ENCODE results near the gene ADAMTSL5. TPM values are rescaled to one million over a fixed set of nuclear protein-coding genes. Genes with fewer than 3 reads are reported as not detected.

Gene ADAMTSL5
- total and polyA plus RNA-seq, 9 of the 15 experiments (the other 6 are each of a cell fraction or from before 2014, with no cell fraction given), result 1.0 to 11.6 (median 4.1) TPM

DNA sequence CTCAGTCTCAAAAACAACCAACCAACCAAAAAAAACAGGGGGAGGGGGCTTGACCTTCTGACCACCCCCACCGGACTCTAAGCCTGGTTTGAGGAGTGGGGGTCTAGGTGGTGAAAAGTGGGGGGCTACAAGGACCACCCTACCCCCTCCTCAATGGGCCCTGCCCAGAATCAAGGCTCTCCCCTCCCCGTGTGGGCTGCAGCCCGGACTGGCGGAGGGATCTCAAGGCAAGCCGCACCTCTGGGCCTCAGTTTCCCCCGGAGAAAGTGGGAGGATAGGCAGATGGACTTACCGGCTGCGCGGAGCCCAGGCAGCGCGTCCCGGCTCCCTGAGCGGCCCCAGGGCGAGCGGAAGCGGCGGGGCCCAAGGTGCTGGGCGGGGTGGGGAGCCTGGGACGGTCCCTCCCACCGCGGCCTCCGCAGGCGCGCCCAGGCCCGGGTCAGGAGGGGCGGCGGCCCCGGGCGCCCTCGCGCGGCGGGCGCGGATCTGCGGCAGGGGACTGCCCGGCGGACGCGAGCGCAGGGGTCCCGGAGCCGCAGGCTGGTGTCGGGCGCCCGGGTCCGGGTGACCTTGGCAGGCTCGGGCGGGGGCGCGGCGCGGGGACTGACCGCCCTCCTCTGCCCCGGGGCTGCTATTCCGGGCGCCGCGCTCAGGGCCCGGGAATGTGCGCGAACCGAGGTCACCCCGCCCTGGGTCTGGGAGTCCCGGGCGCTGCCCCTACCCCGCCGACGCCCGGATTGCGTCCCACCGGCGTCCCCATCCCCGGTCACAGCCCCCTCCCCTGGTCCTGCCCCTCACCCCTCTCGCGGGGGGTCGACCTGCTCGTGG, at the start of gene ADAMTSL5 (continued):
- TF ChIP-seq ZNF444 (CRISPR knock-in tag; IDR thresholded peaks at IDR 0.05), result no peak
- no peak for TF ChIP-seq ZNF280B (CRISPR knock-in tag; IDR thresholded peaks at IDR 0.05)
- TF ChIP-seq, protein P1, sequence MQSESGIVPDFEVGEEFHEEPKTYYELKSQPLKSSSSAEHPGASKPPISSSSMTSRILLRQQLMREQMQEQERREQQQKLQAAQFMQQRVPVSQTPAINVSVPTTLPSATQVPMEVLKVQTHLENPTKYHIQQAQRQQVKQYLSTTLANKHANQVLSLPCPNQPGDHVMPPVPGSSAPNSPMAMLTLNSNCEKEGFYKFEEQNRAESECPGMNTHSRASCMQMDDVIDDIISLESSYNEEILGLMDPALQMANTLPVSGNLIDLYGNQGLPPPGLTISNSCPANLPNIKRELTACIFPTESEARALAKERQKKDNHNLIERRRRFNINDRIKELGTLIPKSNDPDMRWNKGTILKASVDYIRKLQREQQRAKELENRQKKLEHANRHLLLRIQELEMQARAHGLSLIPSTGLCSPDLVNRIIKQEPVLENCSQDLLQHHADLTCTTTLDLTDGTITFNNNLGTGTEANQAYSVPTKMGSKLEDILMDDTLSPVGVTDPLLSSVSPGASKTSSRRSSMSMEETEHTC (IDR thresholded peaks at IDR 0.05), result no peak
- no peak for TF ChIP-seq CREM (IDR thresholded peaks at IDR 0.05; ENCODE audit: low read depth)
- peak; percentile 89 for TF ChIP-seq ZBTB7A (IDR thresholded peaks at IDR 0.05; ENCODE audit: borderline replicate concordance, control insufficient read depth, low read depth, low read length)
- TF ChIP-seq PYGO2 (tag; IDR thresholded peaks at IDR 0.05), result no peak
- TF ChIP-seq MECOM (CRISPR knock-in tag; IDR thresholded peaks at IDR 0.05), result no peak
- TF ChIP-seq DACH1 (IDR thresholded peaks at IDR 0.05; ENCODE audit: partially characterized antibody), result no peak
- TF ChIP-seq HDAC2 (IDR thresholded peaks at IDR 0.05), result peak; percentile 95
- 0 out of 2 replicates have a peak, but pooled peaks have one; percentile 19 for TF ChIP-seq NCOA1 (IDR thresholded peaks at IDR 0.05; ENCODE audit: low read depth)
- TF ChIP-seq KLF13 (tag; IDR thresholded peaks at IDR 0.05; ENCODE audit: borderline replicate concordance, low read depth), result 0 out of 2 replicates have a peak, but pooled peaks have one; percentile 20
- no peak for TF ChIP-seq TRIM28 (IDR thresholded peaks at IDR 0.05)
- peak; percentile 90 to 94 for TF ChIP-seq KDM1A (IDR thresholded peaks at IDR 0.05)
- TF ChIP-seq KDM2B (CRISPR knock-in tag; IDR thresholded peaks at IDR 0.05), result 0 out of 2 replicates have a peak, but pooled peaks have one; percentile 58
- no peak for TF ChIP-seq ZNF146 (CRISPR knock-in tag; IDR thresholded peaks at IDR 0.05; ENCODE audit: unreplicated experiment)
- TF ChIP-seq MBD2 (IDR thresholded peaks at IDR 0.05; ENCODE audit: borderline replicate concordance, low read depth), result no peak
- TF ChIP-seq TCFL5 (CRISPR knock-in tag; conservative IDR thresholded peaks at IDR 0.05), result no peak
- no peak for TF ChIP-seq AFF1 (IDR thresholded peaks at IDR 0.05; ENCODE audit: low read depth in 1 of 2, partially characterized antibody in 2 of 2)
- TF ChIP-seq CBFB (CRISPR knock-in tag; IDR thresholded peaks at IDR 0.05), result no peak
- no peak for TF ChIP-seq ARID3A (IDR thresholded peaks at IDR 0.05; ENCODE audit: borderline replicate concordance, low read depth, low read length)
